Mesothelial cell of epicardium (in vitro differentiated cells): Measurements from ENCODE around the gene SYNDIG1. TPM values are rescaled to one million over a fixed set of nuclear protein-coding genes. Genes with fewer than 3 reads are reported as not detected.
A peak's percentile ranks its signal among the peaks of the same experiment; 100 is the strongest.

ENCODE experiments used
- DNase-seq, 2 experiments: peaks; one replicate each; pipeline ENCODE4 v3.0.0; 2021; ENCODE audit warnings: low spot score in 2 of 2; ENCODE audit not compliant: unreplicated experiment in 2 of 2
- H3K27ac Mint-ChIP-seq: 2 replicates; pipeline ENCODE4 v1.8.0; 2021; ENCODE audit warnings: mixed read lengths
- H3K27me3 Mint-ChIP-seq: 2 replicates; pipeline ENCODE4 v1.8.0; 2021; ENCODE audit warnings: low read depth, mixed read lengths
- H3K36me3 Mint-ChIP-seq: 2 replicates; pipeline ENCODE4 v1.8.0; 2021; ENCODE audit warnings: mixed read lengths
- H3K4me1 Mint-ChIP-seq: 2 replicates; pipeline ENCODE4 v1.8.0; 2021; ENCODE audit warnings: mixed read lengths
- H3K4me3 Mint-ChIP-seq: 2 replicates; pipeline ENCODE4 v1.8.0; 2021; ENCODE audit warnings: mild to moderate bottlenecking, moderate library complexity, mixed read lengths
- H3K9me3 Mint-ChIP-seq: 2 replicates; pipeline ENCODE4 v1.8.0; 2021; ENCODE audit warnings: mixed read lengths
- CTCF ChIP-seq: fragments of 200-600 bp; sonication (generic); IDR thresholded peaks from one replicate; pipeline ENCODE4 v1.5.0; 2021; ENCODE audit warnings: antibody characterized with exemption; ENCODE audit not compliant: unreplicated experiment
- total RNA-seq: library from RNA; stranded (reverse); gene quantifications from 3 replicates; pipeline ENCODE4 v1.2.1, GENCODE V29; 2021

Gene SYNDIG1
- total RNA-seq, 1 donor from 2014 or later, result 0.80 TPM

GRCh38 chr20:24488064-24488799, 18.8 kb downstream of the SYNDIG1 start:
- Mint-ChIP-seq H3K4me1 (no peaks in the 10 kb centered on the region), H3K4me3 (no peak overlapping the region), H3K36me3 (no peaks in the 10 kb centered on the region), H3K27ac (no peak overlapping the region), H3K27me3 (no peaks in the 10 kb centered on the region), H3K9me3 (no peaks in the 10 kb centered on the region)
- no peak for DNase-seq
- TF ChIP-seq CTCF, result no peak

- no peak for TF ChIP-seq CTCF
- Mint-ChIP-seq H3K4me1 (no peaks in the 10 kb centered on the region), H3K9me3 (no peaks in the 10 kb centered on the region), H3K27ac (no peak overlapping the region), H3K36me3 (no peaks in the 10 kb centered on the region), H3K27me3 (no peaks in the 10 kb centered on the region), H3K4me3 (no peak overlapping the region)
- DNase-seq, result no peak
Measured at GRCh38 chr20:24488800-24489175, 19.4 kb downstream of the SYNDIG1 start.

- no peak for TF ChIP-seq CTCF
- no peak overlapping the region for H3K4me3 Mint-ChIP-seq
- no peaks in the 10 kb centered on the region for H3K4me1 Mint-ChIP-seq
- no peak for DNase-seq
- no peaks in the 10 kb centered on the region for H3K9me3 Mint-ChIP-seq
- no peaks in the 10 kb centered on the region for H3K27me3 Mint-ChIP-seq
- H3K36me3 Mint-ChIP-seq, result no peaks in the 10 kb centered on the region
- no peak overlapping the region for H3K27ac Mint-ChIP-seq
Measured at GRCh38 chr20:24489193-24489592, 19.8 kb downstream of the SYNDIG1 start.

- DNase-seq, result no peak
- no peaks in the 10 kb centered on the region for H3K27me3 Mint-ChIP-seq
- H3K4me1 Mint-ChIP-seq, result no peaks in the 10 kb centered on the region
- no peaks in the 10 kb centered on the region for H3K36me3 Mint-ChIP-seq
- TF ChIP-seq CTCF, result no peak
- no peaks in the 10 kb centered on the region for H3K9me3 Mint-ChIP-seq
- no peak overlapping the region for H3K27ac Mint-ChIP-seq
- no peak overlapping the region for H3K4me3 Mint-ChIP-seq
Measured at GRCh38 chr20:24489631-24490260, 20.3 kb downstream of the SYNDIG1 start.

GRCh38 chr20:24490598-24490997, 21.2 kb downstream of the SYNDIG1 start:
- no peaks in the 10 kb centered on the region for H3K9me3 Mint-ChIP-seq
- H3K4me1 Mint-ChIP-seq, result no peaks in the 10 kb centered on the region
- H3K4me3 Mint-ChIP-seq, result no peak overlapping the region

More at GRCh38 chr20:24490598-24490997, 21.2 kb downstream of the SYNDIG1 start:
- Mint-ChIP-seq H3K36me3 (no peaks in the 10 kb centered on the region), H3K27me3 (no peaks in the 10 kb centered on the region), H3K27ac (no peak overlapping the region)
- no peak for TF ChIP-seq CTCF
- DNase-seq, result peak in 1 of 2 experiments; percentile 33
